Endodermal cell (in vitro differentiated cells): ENCODE data around the gene CLIP3. TPM values are rescaled to one million over a fixed set of nuclear protein-coding genes. Genes with fewer than 3 reads are reported as not detected.
A peak's percentile ranks its signal among the peaks of the same experiment; 100 is the strongest.

Source experiments
- DNase-seq: peaks from one replicate; pipeline ENCODE4 v3.0.0-alpha.2; 2017
- H3K27ac ChIP-seq: 2 replicates; pipeline ENCODE4 v1.5.1; 2013; ENCODE audit warnings: mild to moderate bottlenecking, low read depth, low read length, moderate library complexity
- H3K27me3 ChIP-seq: 2 replicates; pipeline ENCODE4 v1.6.1; 2013; ENCODE audit warnings: mild to moderate bottlenecking, low read length, moderate library complexity; ENCODE audit not compliant: insufficient read depth, control insufficient read depth, poor library complexity, severe bottlenecking
- H3K36me3 ChIP-seq: 2 replicates; pipeline ENCODE4 v1.7.0; 2013; ENCODE audit warnings: mild to moderate bottlenecking, low read length, moderate library complexity; ENCODE audit not compliant: control insufficient read depth, insufficient read depth
- H3K4me1 ChIP-seq: one replicate; pipeline ENCODE4 v1.7.0; 2013; ENCODE audit warnings: low read length; ENCODE audit not compliant: control insufficient read depth, insufficient read depth
- H3K4me3 ChIP-seq: 2 replicates; pipeline ENCODE4 v1.5.1; 2013; ENCODE audit warnings: mild to moderate bottlenecking, low read length, moderate library complexity
- H3K9ac ChIP-seq: 2 replicates; pipeline ENCODE4 v1.6.1; 2013; ENCODE audit warnings: mild to moderate bottlenecking, low read length, moderate library complexity; ENCODE audit not compliant: poor library complexity, severe bottlenecking; ENCODE audit errors: extremely low read depth
- H3K9me3 ChIP-seq: 2 replicates; pipeline ENCODE4 v1.6.1; 2013; ENCODE audit warnings: mild to moderate bottlenecking, low read length, moderate library complexity; ENCODE audit not compliant: control insufficient read depth
- H3K27ac Mint-ChIP-seq: 2 replicates; pipeline ENCODE4 v1.8.0; 2020; ENCODE audit warnings: mixed read lengths
- H3K27me3 Mint-ChIP-seq: 2 replicates; pipeline ENCODE4 v1.8.0; 2021; ENCODE audit warnings: mild to moderate bottlenecking, mixed read lengths; ENCODE audit not compliant: insufficient read depth
- H3K36me3 Mint-ChIP-seq: 2 replicates; pipeline ENCODE4 v1.8.0; 2020; ENCODE audit warnings: low read depth, mixed read lengths
- H3K4me1 Mint-ChIP-seq: 2 replicates; pipeline ENCODE4 v1.8.0; 2020; ENCODE audit warnings: mixed read lengths
- H3K4me3 Mint-ChIP-seq: 2 replicates; pipeline ENCODE4 v1.8.0; 2020; ENCODE audit warnings: mild to moderate bottlenecking, moderate library complexity, mixed read lengths
- H3K9me3 Mint-ChIP-seq: 2 replicates; pipeline ENCODE4 v1.8.0; 2020; ENCODE audit warnings: mild to moderate bottlenecking, mixed read lengths
- WGBS, 2 experiments: methylation state at CpG; one replicate each; pipeline versions ENCODE4 v1.1.5 to v1.1.7; 2013; ENCODE audit warnings: missing lambda C conversion rate in 2 of 2, mixed read lengths in 1 of 2; ENCODE audit not compliant: insufficient coverage in 1 of 2, insufficient read length in 1 of 2; 5-methylcytosine and 5-hydroxymethylcytosine counted together
- total RNA-seq, 2 donors: library from RNA; stranded (reverse); fragmentation: NEBNext Ultra II Directional in 1 of 2; extraction: Animal tissue kit (Norgen Biotek cat#: 25700) in 1 of 2; gene quantifications; 2 replicates in 1 of 2; 3 replicates in 1 of 2; pipeline ENCODE4 v1.2.1, GENCODE V29; 2021
- TF ChIP-seq, protein P1 (sequence below): fragments of 200-600 bp; sonication (generic); conservative IDR thresholded peaks from 2 replicates; pipeline ENCODE4 v1.5.0; 2021; ENCODE audit warnings: antibody characterized with exemption, mild to moderate bottlenecking

CLIP3 gene
- total RNA-seq, 2 donors from 2014 or later, result 12.6 to 19.7 TPM

DNA sequence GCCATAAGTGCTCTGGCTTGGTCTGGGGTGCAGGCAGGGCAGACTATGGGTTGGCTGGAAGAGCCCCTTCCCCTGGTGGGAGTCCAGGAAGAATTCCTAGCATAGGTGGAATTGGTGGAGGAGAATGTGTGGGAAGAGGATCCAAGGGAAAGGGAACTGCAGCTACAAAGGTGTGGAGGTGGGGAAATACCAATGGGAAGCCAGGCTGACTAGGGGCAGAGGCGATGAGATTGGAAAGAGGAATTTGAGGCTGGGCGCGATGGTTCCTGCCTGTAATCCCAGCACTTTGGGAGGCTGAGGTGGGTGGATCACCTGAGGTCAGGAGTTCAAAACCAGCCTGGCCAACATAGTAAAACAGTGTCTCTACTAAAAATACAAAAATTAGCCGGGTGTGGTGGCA is 42.5 kb downstream of the CLIP3 start:
- Histone ChIP-seq H3K36me3 (no peaks in the 10 kb centered on the region), H3K4me1 (no peaks in the 10 kb centered on the region), H3K27ac (no peak overlapping the region), H3K9ac (no peak overlapping the region), H3K4me3 (no peak overlapping the region), H3K27me3 (peaks cover 18% of the 10 kb centered on the region), H3K9me3 (no peaks in the 10 kb centered on the region)
- H3K27me3 Mint-ChIP-seq, result peaks cover 50% of the 10 kb centered on the region
- DNase-seq, result no peak
- TF ChIP-seq, protein P1, sequence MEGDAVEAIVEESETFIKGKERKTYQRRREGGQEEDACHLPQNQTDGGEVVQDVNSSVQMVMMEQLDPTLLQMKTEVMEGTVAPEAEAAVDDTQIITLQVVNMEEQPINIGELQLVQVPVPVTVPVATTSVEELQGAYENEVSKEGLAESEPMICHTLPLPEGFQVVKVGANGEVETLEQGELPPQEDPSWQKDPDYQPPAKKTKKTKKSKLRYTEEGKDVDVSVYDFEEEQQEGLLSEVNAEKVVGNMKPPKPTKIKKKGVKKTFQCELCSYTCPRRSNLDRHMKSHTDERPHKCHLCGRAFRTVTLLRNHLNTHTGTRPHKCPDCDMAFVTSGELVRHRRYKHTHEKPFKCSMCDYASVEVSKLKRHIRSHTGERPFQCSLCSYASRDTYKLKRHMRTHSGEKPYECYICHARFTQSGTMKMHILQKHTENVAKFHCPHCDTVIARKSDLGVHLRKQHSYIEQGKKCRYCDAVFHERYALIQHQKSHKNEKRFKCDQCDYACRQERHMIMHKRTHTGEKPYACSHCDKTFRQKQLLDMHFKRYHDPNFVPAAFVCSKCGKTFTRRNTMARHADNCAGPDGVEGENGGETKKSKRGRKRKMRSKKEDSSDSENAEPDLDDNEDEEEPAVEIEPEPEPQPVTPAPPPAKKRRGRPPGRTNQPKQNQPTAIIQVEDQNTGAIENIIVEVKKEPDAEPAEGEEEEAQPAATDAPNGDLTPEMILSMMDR, result no peak
- no peak overlapping the region for H3K27ac Mint-ChIP-seq
- H3K4me1 Mint-ChIP-seq, result peaks cover 3% of the 10 kb centered on the region
- H3K4me3 Mint-ChIP-seq, result no peak overlapping the region
- WGBS, 2 experiments, result 84 to 85% methylated on average over 3 to 4 of the region's 4 CpGs
- no peaks in the 10 kb centered on the region for H3K9me3 Mint-ChIP-seq
- no peaks in the 10 kb centered on the region for H3K36me3 Mint-ChIP-seq

DNA sequence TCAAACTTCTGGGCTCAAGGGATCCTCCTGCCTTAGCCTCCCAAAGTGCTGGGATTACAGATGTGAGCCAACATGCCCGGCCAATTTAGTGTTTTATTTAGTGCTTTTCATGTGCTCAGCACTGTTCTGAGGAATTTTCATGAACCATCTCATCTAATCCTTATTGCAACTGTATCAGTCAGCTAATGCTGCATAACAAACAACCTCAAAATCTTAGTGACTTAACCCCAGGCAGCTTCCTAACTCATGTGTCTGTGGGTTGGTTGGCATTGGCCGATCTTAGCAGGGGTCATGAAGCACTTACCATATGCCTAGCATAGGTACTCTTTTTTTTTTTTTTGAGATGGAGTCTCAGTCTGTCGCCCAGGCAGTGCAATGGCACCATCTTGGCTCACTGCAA is 43.8 kb downstream of the CLIP3 start:
- H3K36me3 Mint-ChIP-seq, result no peaks in the 10 kb centered on the region
- peaks cover 63% of the 10 kb centered on the region for H3K27me3 Mint-ChIP-seq
- TF ChIP-seq, protein P1, result no peak

DNA sequence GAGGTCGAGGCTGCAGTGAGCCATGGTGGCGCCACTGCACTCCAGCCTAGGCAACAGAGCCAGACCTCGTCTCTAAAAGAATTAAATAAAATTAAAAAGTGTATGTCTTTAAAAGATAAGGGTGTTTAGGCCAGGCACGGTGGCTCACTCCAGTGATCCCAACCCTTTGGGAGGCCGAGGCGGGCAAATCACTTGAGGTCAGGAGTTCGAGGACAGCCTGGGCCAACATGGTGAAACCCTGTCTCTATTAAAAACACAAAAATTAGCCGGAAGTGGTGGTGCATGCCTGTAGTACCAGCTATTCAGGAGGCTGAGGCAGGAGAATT is 45.1 kb downstream of the CLIP3 start:
- Histone ChIP-seq H3K27me3 (peaks cover 27% of the 10 kb centered on the region), H3K9ac (no peak overlapping the region), H3K4me3 (no peak overlapping the region), H3K27ac (no peak overlapping the region), H3K4me1 (no peaks in the 10 kb centered on the region), H3K9me3 (no peaks in the 10 kb centered on the region), H3K36me3 (no peaks in the 10 kb centered on the region)
- TF ChIP-seq, protein P1, result peak; percentile 41
- Mint-ChIP-seq H3K36me3 (no peaks in the 10 kb centered on the region), H3K4me3 (peak overlapping the region; percentile 59), H3K9me3 (no peaks in the 10 kb centered on the region), H3K27ac (no peak overlapping the region), H3K4me1 (peaks cover 3% of the 10 kb centered on the region), H3K27me3 (peaks cover 76% of the 10 kb centered on the region)
- no peak for DNase-seq
- WGBS, 2 experiments, result 40 to 49% methylated on average over 5 to 8 of the region's 8 CpGs

More for the DNA sequence above, 43.8 kb downstream of the CLIP3 start:
- H3K4me1 Mint-ChIP-seq, result peaks cover 3% of the 10 kb centered on the region
- Histone ChIP-seq H3K36me3 (no peaks in the 10 kb centered on the region), H3K9me3 (no peaks in the 10 kb centered on the region), H3K4me1 (no peaks in the 10 kb centered on the region), H3K27ac (no peak overlapping the region), H3K27me3 (peaks cover 26% of the 10 kb centered on the region), H3K4me3 (no peak overlapping the region), H3K9ac (no peak overlapping the region)
- DNase-seq, result no peak
- H3K4me3 Mint-ChIP-seq, result no peak overlapping the region
- no peak overlapping the region for H3K27ac Mint-ChIP-seq
- H3K9me3 Mint-ChIP-seq, result no peaks in the 10 kb centered on the region
- WGBS, 2 experiments, result 86 to 100% methylated on average over 1 to 3 of the region's 3 CpGs
